ENCODE results near the gene ZSCAN31. TPM values are rescaled to one million over a fixed set of nuclear protein-coding genes. Genes with fewer than 3 reads are reported as not detected.

Gene ZSCAN31
- total RNA-seq (2021; ENCODE audit: unreplicated experiment): 10.1 TPM
- 7.1 and 7.4 TPM in 2 replicates for polyA plus RNA-seq (2012)
- Bru-seq, nascent RNA: percentile 69 among the genes with signal in this experiment
- percentile 70 among the genes with signal in this experiment for BruChase-seq, experiment 1, labeled RNA remaining after a 6-hour chase
- percentile 83 among the genes with signal in this experiment for BruChase-seq, experiment 2, labeled RNA remaining after a 2-hour chase
- long read RNA-seq, partial matches to known transcripts: 0 of 11 reads
- long read RNA-seq, other reads (novel, unspliced or antisense): 6 of 11 reads

DNA sequence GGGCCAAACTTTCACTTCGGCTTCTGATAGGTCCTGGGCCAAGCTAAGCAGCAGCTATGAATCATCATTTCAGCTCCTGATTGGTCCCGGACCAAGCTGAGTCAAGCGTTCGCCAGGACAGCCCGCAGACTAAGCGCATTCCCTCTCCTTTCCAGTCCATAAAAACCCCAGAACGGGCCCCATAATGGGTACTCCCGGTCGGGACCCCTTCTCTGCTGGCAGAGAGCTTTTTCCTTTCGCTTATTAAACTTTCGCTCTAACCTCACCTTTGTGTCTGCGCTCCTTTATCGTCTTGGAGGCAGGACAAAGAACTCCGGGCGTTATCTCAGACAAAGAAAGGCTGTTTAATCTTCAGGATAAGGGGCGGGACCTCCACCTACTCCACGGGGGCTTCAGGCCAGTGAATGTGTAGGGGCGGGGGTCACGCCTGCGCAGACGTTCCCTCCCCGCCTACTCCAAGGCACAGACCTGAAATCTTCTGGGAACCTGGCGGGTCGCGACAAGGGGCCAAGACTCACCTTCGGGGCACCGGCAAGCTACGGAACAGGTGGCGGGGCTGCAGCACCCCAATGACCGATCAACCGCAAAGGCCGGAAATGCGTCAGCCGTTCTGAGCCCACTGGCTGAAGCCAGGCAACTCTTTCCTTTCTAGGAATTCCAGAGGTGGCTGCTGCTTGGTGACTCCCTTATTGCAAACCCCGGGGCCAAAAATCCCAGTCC lies at the start of gene ZSCAN31:
ZSCAN31 (minus strand) TSS at position 585 of the 720 bp plus-strand sequence. CDS start 6,465 bp downstream, outside the sequence.
- ATAC-seq (peak; percentile 95), DNase-seq (ENCODE audit: low read depth, low spot score) (peak; percentile 97)
- Histone ChIP-seq H3K27me3 (ENCODE audit: insufficient read depth, low read length) (no peaks in the 10 kb centered on the region), H3K9me2 (ENCODE audit: insufficient read depth) (no peaks in the 10 kb centered on the region), H3K4me1 (ENCODE audit: control insufficient read depth in 1 of 2, insufficient read depth in 2 of 2, low read length in 2 of 2) (peaks cover 13 to 19% of the 10 kb centered on the region in 2 experiments; a peak in 3 of 4 replicates), H3K9ac (ENCODE audit: low read length) (peak within 1 kb of the TSS; percentile 78), H3K4me3 (replicated peaks in 1 of 2; ENCODE audit: low read depth in 1 of 2, low read length in 2 of 2) (peak within 1 kb of the TSS; percentile 72 to 77), H3K4me2 (ENCODE audit: low read length) (peak within 1 kb of the TSS; percentile 85), H3K36me3 (ENCODE audit: control insufficient read depth in 1 of 2, insufficient read depth in 2 of 2, low read length in 2 of 2) (no peaks in the 10 kb centered on the region), H3K9me3 (ENCODE audit: control insufficient read depth in 1 of 2, insufficient read depth in 1 of 2, low read depth in 1 of 2, low read length in 2 of 2) (0 out of 4 replicates have a peak, but pooled peaks cover under 1 to 6% of the 10 kb centered on the region in 2 experiments), H3K79me2 (ENCODE audit: insufficient read depth, low read length) (peaks cover 5% of the 10 kb centered on the region; the same call in 1 of the 2 replicates), H4K20me1 (ENCODE audit: insufficient read depth) (no peaks in the 10 kb centered on the region), H2AFZ (ENCODE audit: low read depth, low read length, poor library complexity, severe bottlenecking) (peak within 1 kb of the TSS; percentile 83), H3K27ac (ENCODE audit: low read depth, low read length) (peak within 1 kb of the TSS; percentile 77)
- ChIA-PET POLR2A (interaction anchor here (0.8 to 2.0 kb wide), 11 partner anchors 13 to 499 kb away, joined by 3 to 14 read pairs (median 4); partner anchors contain the start of genes ZKSCAN3 and ZKSCAN8), CTCF (interaction anchor here (1.2 kb wide), 2 partner anchors 20 to 48 kb away, joined by 4 to 9 read pairs; no protein-coding TSS in a partner anchor), RAD21 (ENCODE audit: low non-redundant PET in 1 of 2, low total read pairs in 2 of 2, uncharacterized antibody in 2 of 2, unreplicated experiment in 2 of 2) (no interaction called here)
- intact Hi-C loops (cut with micrococcal nuclease): loop anchor here (5.0 kb wide), 1 partner anchor 68 kb away; the partner anchor contains the start of gene ZSCAN26
- TSS peak; percentile 86 for BruUV-seq (replicated peaks)
- no peak; the same call in 1 of the 2 replicates for TF ChIP-seq SRF (IDR thresholded peaks at IDR 0.05; ENCODE audit: low read depth)
- TF ChIP-seq, protein P1, sequence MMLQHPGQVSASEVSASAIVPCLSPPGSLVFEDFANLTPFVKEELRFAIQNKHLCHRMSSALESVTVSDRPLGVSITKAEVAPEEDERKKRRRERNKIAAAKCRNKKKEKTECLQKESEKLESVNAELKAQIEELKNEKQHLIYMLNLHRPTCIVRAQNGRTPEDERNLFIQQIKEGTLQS (IDR thresholded peaks at IDR 0.05): no peak
- TF ChIP-seq POLR2A (IDR thresholded peaks at IDR 0.05; ENCODE audit: borderline replicate concordance, extremely low read depth, insufficient read depth, insufficient read length): peak; percentile 94
- no peak for TF ChIP-seq CTCF (IDR thresholded peaks at IDR 0.05 in 2 of 3, conservative IDR thresholded peaks at IDR 0.05 in 1 of 3; ENCODE audit: borderline replicate concordance in 1 of 3, insufficient read depth in 1 of 3, low read depth in 2 of 3, low read length in 2 of 3)
- TF ChIP-seq ELF1 (IDR thresholded peaks at IDR 0.05; ENCODE audit: borderline replicate concordance, low read depth): no peak
- peak; percentile 53 for TF ChIP-seq FOSL1 (IDR thresholded peaks at IDR 0.05; ENCODE audit: low read depth)
- TF ChIP-seq EZH2 (IDR thresholded peaks at IDR 0.05): no peak
- TF ChIP-seq MAX (IDR thresholded peaks at IDR 0.05): peak; percentile 28; the same call in 1 of the 2 replicates
- TF ChIP-seq EGR1 (IDR thresholded peaks at IDR 0.05; ENCODE audit: low read depth): 0 out of 2 replicates have a peak, but pooled peaks have one; percentile 54
- peak; percentile 57 for TF ChIP-seq SP1 (IDR thresholded peaks at IDR 0.05; ENCODE audit: low read depth)
- no peak for TF ChIP-seq ZFX (IDR thresholded peaks at IDR 0.05)
- TF ChIP-seq, protein P2, sequence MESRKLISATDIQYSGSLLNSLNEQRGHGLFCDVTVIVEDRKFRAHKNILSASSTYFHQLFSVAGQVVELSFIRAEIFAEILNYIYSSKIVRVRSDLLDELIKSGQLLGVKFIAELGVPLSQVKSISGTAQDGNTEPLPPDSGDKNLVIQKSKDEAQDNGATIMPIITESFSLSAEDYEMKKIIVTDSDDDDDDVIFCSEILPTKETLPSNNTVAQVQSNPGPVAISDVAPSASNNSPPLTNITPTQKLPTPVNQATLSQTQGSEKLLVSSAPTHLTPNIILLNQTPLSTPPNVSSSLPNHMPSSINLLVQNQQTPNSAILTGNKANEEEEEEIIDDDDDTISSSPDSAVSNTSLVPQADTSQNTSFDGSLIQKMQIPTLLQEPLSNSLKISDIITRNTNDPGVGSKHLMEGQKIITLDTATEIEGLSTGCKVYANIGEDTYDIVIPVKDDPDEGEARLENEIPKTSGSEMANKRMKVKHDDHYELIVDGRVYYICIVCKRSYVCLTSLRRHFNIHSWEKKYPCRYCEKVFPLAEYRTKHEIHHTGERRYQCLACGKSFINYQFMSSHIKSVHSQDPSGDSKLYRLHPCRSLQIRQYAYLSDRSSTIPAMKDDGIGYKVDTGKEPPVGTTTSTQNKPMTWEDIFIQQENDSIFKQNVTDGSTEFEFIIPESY (IDR thresholded peaks at IDR 0.05; ENCODE audit: extremely low read depth, insufficient replicate concordance, low read length): no peak
- peak; percentile 84 for TF ChIP-seq POLR2AphosphoS5 (IDR thresholded peaks at IDR 0.05; ENCODE audit: low read depth, low read length)
- TF ChIP-seq RAD21 (IDR thresholded peaks at IDR 0.05; ENCODE audit: low read depth): no peak
- no peak for TF ChIP-seq EZH2phosphoT487 (IDR thresholded peaks at IDR 0.05; ENCODE audit: borderline replicate concordance)
- no peak for TF ChIP-seq CEBPB (IDR thresholded peaks at IDR 0.05; ENCODE audit: low read depth)
- peak; percentile 22; the same call in 1 of the 2 replicates for TF ChIP-seq JUND (IDR thresholded peaks at IDR 0.05)
- TF ChIP-seq ZNF274 (IDR thresholded peaks at IDR 0.05; ENCODE audit: low read depth, low read length): no peak
- no peak for TF ChIP-seq CBX3 (IDR thresholded peaks at IDR 0.05; ENCODE audit: low read depth)
- TF ChIP-seq YY1 (IDR thresholded peaks at IDR 0.05; ENCODE audit: extremely low read depth, insufficient replicate concordance, low read depth, low read length): peak; percentile 20
- 0 out of 2 replicates have a peak, but pooled peaks have one; percentile 69 for TF ChIP-seq SIN3A (IDR thresholded peaks at IDR 0.05; ENCODE audit: low read depth)
